ENCODE results near the gene CNIH3. TPM values are rescaled to one million over a fixed set of nuclear protein-coding genes. Genes with fewer than 3 reads are reported as not detected.

The CNIH3 gene
- total RNA-seq, 3 donors from 2014 or later (not counting 1 experiment from before 2014, with no cell fraction given): 2.8 to 5.4 (median 5.0) TPM

GRCh38 chr1:224713228-224713627 lies 97.1 kb downstream of the CNIH3 start:
- 92% methylated on average over 1 of the region's 1 CpG for WGBS (ENCODE audit: insufficient coverage)
- Mint-ChIP-seq H3K27ac (no peak overlapping the region), H3K4me1 (no peaks in the 10 kb centered on the region), H3K4me3 (no peak overlapping the region), H3K9me3 (no peaks in the 10 kb centered on the region), H3K36me3 (no peaks in the 10 kb centered on the region), H3K27me3 (ENCODE audit: low read depth in 2 of 2) (peaks cover 13 to 34% of the 10 kb centered on the region in 2 donors)
- TF ChIP-seq CTCF (IDR thresholded peaks at IDR 0.05): no peak
- H3K4me1 ChIP-seq (ENCODE audit: control insufficient read depth, insufficient read depth, low read length): no peaks in the 10 kb centered on the region
- no peaks in the 10 kb centered on the region for H3K9me3 ChIP-seq (ENCODE audit: control insufficient read depth, insufficient read depth, low read length)
- H3K36me3 ChIP-seq (ENCODE audit: control insufficient read depth, insufficient read depth, low read length): no peaks in the 10 kb centered on the region
- no peak for ATAC-seq
- intact Hi-C loops (cut with micrococcal nuclease): no loop called here
- no peak overlapping the region for H3K4me3 ChIP-seq (ENCODE audit: low read length)
- no peak overlapping the region for H3K27ac ChIP-seq (ENCODE audit: low read length)
- H3K27me3 ChIP-seq (ENCODE audit: control insufficient read depth, insufficient read depth, low read length): no peaks in the 10 kb centered on the region
- DNase-seq: no peak

DNA sequence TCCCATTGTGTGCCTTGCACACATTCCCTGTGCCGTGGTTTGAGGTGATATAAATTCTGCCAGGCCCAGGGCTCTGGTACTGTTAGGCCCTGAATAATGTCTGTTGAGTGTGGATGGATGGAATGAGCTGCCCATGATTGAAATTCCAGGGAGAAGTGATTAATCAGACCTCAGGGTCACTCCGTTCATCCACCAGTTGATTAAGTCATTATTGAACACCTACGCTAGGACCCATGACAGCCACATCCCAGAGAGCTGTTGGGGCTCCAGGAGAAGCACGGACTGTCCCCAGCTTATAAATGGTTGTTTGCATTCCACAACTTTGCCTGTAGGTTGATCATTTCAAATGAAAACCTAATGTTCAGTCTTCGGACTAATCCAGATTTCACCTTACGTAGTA lies 98.4 kb downstream of the CNIH3 start:
- Mint-ChIP-seq H3K4me1 (no peaks in the 10 kb centered on the region), H3K27me3 (ENCODE audit: low read depth in 2 of 2) (peaks cover 12 to 27% of the 10 kb centered on the region in 2 donors), H3K27ac (no peak overlapping the region), H3K36me3 (no peaks in the 10 kb centered on the region), H3K4me3 (no peak overlapping the region), H3K9me3 (no peaks in the 10 kb centered on the region)
- whole genome bisulfite sequencing (ENCODE audit: insufficient coverage): 91% methylated on average over 6 of the region's 6 CpGs
- no peak overlapping the region for H3K27ac ChIP-seq (ENCODE audit: low read length)
- ATAC-seq (no peak), DNase-seq (no peak)
- no peak for TF ChIP-seq CTCF (IDR thresholded peaks at IDR 0.05)
- H3K9me3 ChIP-seq (ENCODE audit: control insufficient read depth, insufficient read depth, low read length): no peaks in the 10 kb centered on the region
- no peaks in the 10 kb centered on the region for H3K36me3 ChIP-seq (ENCODE audit: control insufficient read depth, insufficient read depth, low read length)
- no peak overlapping the region for H3K4me3 ChIP-seq (ENCODE audit: low read length)
- H3K27me3 ChIP-seq (ENCODE audit: control insufficient read depth, insufficient read depth, low read length): no peaks in the 10 kb centered on the region
- intact Hi-C loops (cut with micrococcal nuclease): no loop called here
- H3K4me1 ChIP-seq (ENCODE audit: control insufficient read depth, insufficient read depth, low read length): no peaks in the 10 kb centered on the region

DNA sequence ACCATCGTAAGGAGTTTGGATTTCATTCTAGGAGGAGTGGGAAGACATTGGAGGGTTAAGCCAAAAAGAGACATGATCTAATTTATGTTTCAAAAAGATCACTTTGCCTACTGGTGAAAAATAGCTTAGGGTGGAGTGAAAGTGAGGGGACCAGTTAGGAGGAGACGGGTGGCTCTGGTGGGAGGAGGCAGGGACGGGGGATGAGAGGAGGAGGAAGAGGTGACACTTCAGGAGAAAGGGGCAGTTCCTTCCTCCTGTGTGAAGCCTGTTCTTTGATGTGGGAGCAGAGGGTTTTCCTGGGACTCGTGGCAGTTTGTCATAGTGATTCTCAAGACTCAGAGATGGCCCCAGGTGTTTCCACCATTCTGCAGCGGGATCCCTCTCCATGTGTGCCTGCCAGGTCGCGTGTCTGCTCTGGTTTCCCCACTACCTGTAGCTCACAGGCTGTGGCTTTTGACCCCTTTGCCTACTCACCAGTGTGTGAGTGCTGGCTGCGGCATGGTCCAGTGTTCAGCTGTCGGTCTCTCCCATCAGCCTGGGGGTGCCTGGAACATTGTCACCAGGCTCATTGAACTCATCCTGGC lies 102.4 kb downstream of the CNIH3 start:
- Histone ChIP-seq H3K9me3 (ENCODE audit: control insufficient read depth, insufficient read depth, low read length) (no peaks in the 10 kb centered on the region), H3K27ac (ENCODE audit: low read length) (no peak overlapping the region), H3K36me3 (ENCODE audit: control insufficient read depth, insufficient read depth, low read length) (no peaks in the 10 kb centered on the region), H3K27me3 (ENCODE audit: control insufficient read depth, insufficient read depth, low read length) (no peaks in the 10 kb centered on the region), H3K4me1 (ENCODE audit: control insufficient read depth, insufficient read depth, low read length) (no peaks in the 10 kb centered on the region), H3K4me3 (ENCODE audit: low read length) (no peak overlapping the region)
- Mint-ChIP-seq H3K9me3 (no peaks in the 10 kb centered on the region), H3K4me3 (no peak overlapping the region), H3K36me3 (no peaks in the 10 kb centered on the region), H3K27me3 (ENCODE audit: low read depth in 2 of 2) (peaks cover 11 to 12% of the 10 kb centered on the region in 2 donors), H3K27ac (no peak overlapping the region), H3K4me1 (no peaks in the 10 kb centered on the region)
- intact Hi-C loops (cut with micrococcal nuclease): no loop called here
- DNase-seq (no peak), ATAC-seq (no peak)
- no peak for TF ChIP-seq CTCF (IDR thresholded peaks at IDR 0.05)
- WGBS (ENCODE audit: insufficient coverage): 63% methylated on average over 9 of the region's 9 CpGs

GRCh38 chr1:224719716-224720115 lies 103.6 kb downstream of the CNIH3 start:
- WGBS (ENCODE audit: insufficient coverage): 73% methylated on average over 2 of the region's 4 CpGs
- Mint-ChIP-seq H3K36me3 (no peaks in the 10 kb centered on the region), H3K9me3 (no peaks in the 10 kb centered on the region), H3K27me3 (ENCODE audit: low read depth in 2 of 2) (peaks cover 11 to 12% of the 10 kb centered on the region in 2 donors), H3K27ac (no peak overlapping the region), H3K4me1 (no peaks in the 10 kb centered on the region), H3K4me3 (no peak overlapping the region)
- DNase-seq: no peak
- no peaks in the 10 kb centered on the region for H3K27me3 ChIP-seq (ENCODE audit: control insufficient read depth, insufficient read depth, low read length)
- intact Hi-C loops (cut with micrococcal nuclease): no loop called here
- H3K4me3 ChIP-seq (ENCODE audit: low read length): no peak overlapping the region
- no peak for TF ChIP-seq CTCF (IDR thresholded peaks at IDR 0.05)
- H3K27ac ChIP-seq (ENCODE audit: low read length): no peak overlapping the region
- H3K36me3 ChIP-seq (ENCODE audit: control insufficient read depth, insufficient read depth, low read length): no peaks in the 10 kb centered on the region
- H3K4me1 ChIP-seq (ENCODE audit: control insufficient read depth, insufficient read depth, low read length): no peaks in the 10 kb centered on the region
- H3K9me3 ChIP-seq (ENCODE audit: control insufficient read depth, insufficient read depth, low read length): no peaks in the 10 kb centered on the region
- no peak for ATAC-seq
